SK-N-SH (cell line): ENCODE results near the gene PKD1. TPM values are rescaled to one million over a fixed set of nuclear protein-coding genes. Genes with fewer than 3 reads are reported as not detected.
"Not testable (repeated sequence)": the region's sequence is repeated elsewhere in the genome, so short reads cannot be mapped to it uniquely, and the experiment has no call there.

Experiments
- CTCF ChIA-PET: fragments of 300-600, 350-600 bp; formaldehyde crosslinking; extraction: SDS; loops from one replicate; lab custom pipeline; 2021; lab: Yijun Ruan, JAX
- POLR2A ChIA-PET: fragments of 350-600 bp; sonication (Branson Sonifier 250); formaldehyde crosslinking; extraction: SDS; loops from one replicate; lab custom pipeline; 2020; ENCODE audit warnings: antibody characterized with exemption, inconsistent platforms; lab: Yijun Ruan, JAX
- DNase-seq: peaks from one replicate; pipeline ENCODE4 v3.0.0; 2012
- H2AFZ ChIP-seq: fragments of 200-600 bp; sonication (generic); 2 replicates; pipeline ENCODE4 v1.8.1; 2016; ENCODE audit warnings: antibody characterized with exemption, mild to moderate bottlenecking, low read depth
- H3F3A ChIP-seq: fragments of 200-600 bp; sonication (generic); replicated peaks from 2 replicates; pipeline ENCODE3; 2016; ENCODE audit warnings: antibody characterized with exemption, mild to moderate bottlenecking; ENCODE audit not compliant: insufficient read depth
- H3K27ac ChIP-seq, 2 experiments: fragments of 200-500 bp in 1 of 2; fragments of 200-600 bp in 1 of 2; sonication (Bioruptor generic) in 1 of 2; sonication (generic), shearing (Covaris generic) in 1 of 2; 2 replicates each; pipeline versions ENCODE4 v1.5.1 to v1.6.1; 2014 to 2016; ENCODE audit warnings: low read depth in 2 of 2, inconsistent platforms in 1 of 2, low read length in 1 of 2, mild to moderate bottlenecking in 1 of 2, mixed read lengths in 1 of 2
- H3K27me3 ChIP-seq: fragments of 200-600 bp; sonication (generic), shearing (Covaris generic); 2 replicates; pipeline ENCODE4 v1.6.1; 2016; ENCODE audit warnings: mixed run types; ENCODE audit not compliant: insufficient read depth
- H3K36me3 ChIP-seq, 2 experiments: fragments of 200-500 bp in 1 of 2; fragments of 200-600 bp in 1 of 2; sonication (Bioruptor generic) in 1 of 2; sonication (generic) in 1 of 2; replicated peaks in 1 of 2; 2 replicates each; pipeline versions ENCODE3 to v1.5.1; 2014 to 2016; ENCODE audit warnings: low read length in 1 of 2, mild to moderate bottlenecking in 1 of 2; ENCODE audit not compliant: insufficient read depth in 2 of 2, control insufficient read depth in 1 of 2
- H3K4me1 ChIP-seq, 2 experiments: fragments of 200-500 bp in 1 of 2; fragments of 200-600 bp in 1 of 2; sonication (Bioruptor generic) in 1 of 2; sonication (generic), shearing (Covaris generic) in 1 of 2; 2 replicates each; pipeline versions ENCODE4 v1.5.1 to v1.6.1; 2014 to 2016; ENCODE audit warnings: low read depth in 1 of 2, low read length in 1 of 2, mixed run types in 1 of 2; ENCODE audit not compliant: insufficient read depth in 2 of 2, control insufficient read depth in 1 of 2
- H3K4me2 ChIP-seq: fragments of 200-600 bp; sonication (generic), shearing (Covaris generic); 2 replicates; pipeline ENCODE4 v1.6.1; 2017; ENCODE audit warnings: mixed run types
- H3K4me3 ChIP-seq, 2 experiments: fragments of 200-500 bp in 1 of 2; fragments of 200-600 bp in 1 of 2; sonication (Bioruptor generic) in 1 of 2; sonication (generic), shearing (Covaris generic) in 1 of 2; 2 replicates each; pipeline versions ENCODE4 v1.5.1 to v1.8.1; 2014 to 2016; ENCODE audit warnings: low read depth in 2 of 2, inconsistent platforms in 1 of 2, low read length in 1 of 2, mild to moderate bottlenecking in 1 of 2, mixed read lengths in 1 of 2, moderate library complexity in 1 of 2
- H3K79me2 ChIP-seq: fragments of 200-600 bp; sonication (generic); 2 replicates; pipeline ENCODE4 v1.8.1; 2017; ENCODE audit warnings: mild to moderate bottlenecking; ENCODE audit not compliant: insufficient read depth
- H3K9ac ChIP-seq: fragments of 200-600 bp; sonication (generic); 2 replicates; pipeline ENCODE4 v1.6.1; 2017; ENCODE audit warnings: mixed run types
- H3K9me2 ChIP-seq: fragments of 200-600 bp; sonication (generic); 2 replicates; pipeline ENCODE4 v1.6.1; 2017; ENCODE audit warnings: mixed run types
- H3K9me3 ChIP-seq: fragments of 200-600 bp; sonication (generic); 2 replicates; pipeline ENCODE4 v1.6.1; 2017; ENCODE audit warnings: mixed run types, mild to moderate bottlenecking, moderate library complexity
- H4K20me1 ChIP-seq: fragments of 200-600 bp; sonication (generic); 2 replicates; pipeline ENCODE4 v1.6.1; 2017; ENCODE audit warnings: mild to moderate bottlenecking, mixed run types; ENCODE audit not compliant: insufficient read depth
- ELF1 ChIP-seq: IDR thresholded peaks from 2 replicates; pipeline ENCODE4 v1.4.0; 2012
- FOXM1 ChIP-seq: IDR thresholded peaks from 2 replicates; pipeline ENCODE4 v1.4.0; 2012; ENCODE audit warnings: low read depth, mild to moderate bottlenecking
- GATA2 ChIP-seq: sonication (generic); formaldehyde crosslinking; IDR thresholded peaks from 2 replicates; pipeline ENCODE4 v1.5.0; 2020; ENCODE audit warnings: mild to moderate bottlenecking, missing genetic modification reagents
- IRF3 ChIP-seq: fragments of 150-350 bp; IDR thresholded peaks from 2 replicates; pipeline ENCODE4 v1.6.1; 2016; ENCODE audit warnings: mild to moderate bottlenecking, low read depth, low read length
- JUND ChIP-seq: IDR thresholded peaks from 2 replicates; pipeline ENCODE4 v1.4.0; 2012
- MEF2A ChIP-seq: IDR thresholded peaks from 2 replicates; pipeline ENCODE4 v1.4.0; 2012; ENCODE audit warnings: low read depth, borderline replicate concordance
- MXI1 ChIP-seq: IDR thresholded peaks from 2 replicates; pipeline ENCODE4 v1.6.1; 2012; ENCODE audit warnings: mild to moderate bottlenecking, low read depth, low read length, improper control_type of control experiment
- RCOR1 ChIP-seq: fragments of 150-350 bp; IDR thresholded peaks from 2 replicates; pipeline ENCODE4 v1.6.1; 2017; ENCODE audit warnings: antibody characterized with exemption, low read length
- REST ChIP-seq: IDR thresholded peaks from 2 replicates; pipeline ENCODE4 v1.6.1; 2012; ENCODE audit warnings: mild to moderate bottlenecking, low read depth, low read length, moderate library complexity
- RFX5 ChIP-seq: IDR thresholded peaks from 2 replicates; pipeline ENCODE4 v1.6.1; 2012; ENCODE audit warnings: mild to moderate bottlenecking, improper control_type of control experiment, low read length
- SMC3 ChIP-seq: IDR thresholded peaks from 2 replicates; pipeline ENCODE4 v1.6.1; 2012; ENCODE audit warnings: low read depth, low read length, improper control_type of control experiment
- TAF1 ChIP-seq: IDR thresholded peaks from 2 replicates; pipeline ENCODE4 v1.6.1; 2012; ENCODE audit warnings: low read depth, mild to moderate bottlenecking, low read length, moderate library complexity, borderline replicate concordance
- TEAD4 ChIP-seq: IDR thresholded peaks from 2 replicates; pipeline ENCODE4 v1.4.0; 2012; ENCODE audit warnings: mild to moderate bottlenecking, borderline replicate concordance; ENCODE audit not compliant: insufficient read depth
- YY1 ChIP-seq: IDR thresholded peaks from 2 replicates; pipeline ENCODE4 v1.4.0; 2012; ENCODE audit warnings: low read depth, mild to moderate bottlenecking
- WGBS: methylation state at CpG from one replicate; pipeline ENCODE4 v1.1.6; 2017; ENCODE audit warnings: low lambda C conversion rate; 5-methylcytosine and 5-hydroxymethylcytosine counted together
- polyA plus RNA-seq, 3 experiments: library from polyadenylated mRNA; depleted of rRNA; stranded (reverse); fragments of >200 nt; gene quantifications; 2 replicates each; pipeline ENCODE4 v1.2.3, GENCODE V29; 2012
- TF ChIP-seq, protein P1 (sequence below): fragments of 200-600 bp; sonication (generic); IDR thresholded peaks from 2 replicates; pipeline ENCODE4 v1.6.1; 2017; ENCODE audit warnings: antibody characterized with exemption, mild to moderate bottlenecking, moderate library complexity
- TF ChIP-seq, protein P2 (sequence below): fragments of 150-350 bp; IDR thresholded peaks from 2 replicates; pipeline ENCODE4 v1.6.1; 2017; ENCODE audit warnings: antibody characterized with exemption, low read length, low read depth, borderline replicate concordance
- TF ChIP-seq, protein P3 (sequence below): IDR thresholded peaks from 2 replicates; pipeline ENCODE4 v1.4.0; 2012; ENCODE audit warnings: low read depth

PKD1 gene
- polyA plus RNA-seq, 1 of the 3 experiments (the other 2 are of a cell fraction), result 47.4 TPM

GRCh38 chr16:2104464-2104863 lies 31.2 kb downstream of the PKD1 start:
- H3K79me2 ChIP-seq, H3K27ac ChIP-seq, H3K4me2 ChIP-seq, H3K9me3 ChIP-seq, H3F3A ChIP-seq, H3K9ac ChIP-seq, H3K4me3 ChIP-seq, H3K27me3 ChIP-seq, H3K4me1 ChIP-seq, DNase-seq, CTCF ChIA-PET, H2AFZ ChIP-seq, H4K20me1 ChIP-seq, POLR2A ChIA-PET, H3K9me2 ChIP-seq: not testable (repeated sequence)
- peaks cover 0 to 20% of the 10 kb centered on the region in 2 experiments for H3K36me3 ChIP-seq
- WGBS, result 90% methylated on average over 14 of the region's 20 CpGs

DNA sequence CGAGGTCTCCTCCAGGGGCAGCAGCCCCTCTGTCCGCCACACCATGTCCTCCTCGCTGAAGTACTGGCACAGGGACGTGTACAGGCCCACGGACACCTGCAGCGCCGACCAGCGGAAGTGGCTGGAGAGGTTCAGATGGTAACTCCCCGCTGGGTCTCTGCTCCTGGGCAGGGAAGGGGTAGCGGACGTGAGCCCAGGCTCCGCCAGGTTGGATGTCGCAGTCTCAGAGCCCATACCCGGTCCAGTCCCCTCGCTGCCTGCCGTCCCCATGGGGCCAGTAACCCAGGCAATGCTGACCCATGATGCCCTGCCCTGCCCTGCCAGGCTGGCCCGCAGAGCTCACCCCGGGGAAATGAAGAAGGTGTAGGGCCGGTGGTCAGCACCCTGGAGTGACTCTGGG lies 33.2 kb downstream of the PKD1 start:
- POLR2A ChIA-PET, result no interaction called here
- DNase-seq, result no peak
- Histone ChIP-seq H3K9me2 (no peaks in the 10 kb centered on the region), H3K36me3 (peaks cover 0 to 14% of the 10 kb centered on the region in 2 experiments), H3K4me1 (no peaks in the 10 kb centered on the region), H3K4me3 (no peak overlapping the region), H3K9me3 (no peaks in the 10 kb centered on the region), H3K27me3 (no peaks in the 10 kb centered on the region)
- no peak for TF ChIP-seq TAF1
- TF ChIP-seq JUND, result no peak
- TF ChIP-seq MEF2A, result no peak
- no peak for TF ChIP-seq GATA2 (CRISPR knock-in tag)
- TF ChIP-seq RCOR1, result no peak
- TF ChIP-seq IRF3, result no peak
- TF ChIP-seq, protein P1, sequence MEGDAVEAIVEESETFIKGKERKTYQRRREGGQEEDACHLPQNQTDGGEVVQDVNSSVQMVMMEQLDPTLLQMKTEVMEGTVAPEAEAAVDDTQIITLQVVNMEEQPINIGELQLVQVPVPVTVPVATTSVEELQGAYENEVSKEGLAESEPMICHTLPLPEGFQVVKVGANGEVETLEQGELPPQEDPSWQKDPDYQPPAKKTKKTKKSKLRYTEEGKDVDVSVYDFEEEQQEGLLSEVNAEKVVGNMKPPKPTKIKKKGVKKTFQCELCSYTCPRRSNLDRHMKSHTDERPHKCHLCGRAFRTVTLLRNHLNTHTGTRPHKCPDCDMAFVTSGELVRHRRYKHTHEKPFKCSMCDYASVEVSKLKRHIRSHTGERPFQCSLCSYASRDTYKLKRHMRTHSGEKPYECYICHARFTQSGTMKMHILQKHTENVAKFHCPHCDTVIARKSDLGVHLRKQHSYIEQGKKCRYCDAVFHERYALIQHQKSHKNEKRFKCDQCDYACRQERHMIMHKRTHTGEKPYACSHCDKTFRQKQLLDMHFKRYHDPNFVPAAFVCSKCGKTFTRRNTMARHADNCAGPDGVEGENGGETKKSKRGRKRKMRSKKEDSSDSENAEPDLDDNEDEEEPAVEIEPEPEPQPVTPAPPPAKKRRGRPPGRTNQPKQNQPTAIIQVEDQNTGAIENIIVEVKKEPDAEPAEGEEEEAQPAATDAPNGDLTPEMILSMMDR, result no peak
- TF ChIP-seq, protein P2, sequence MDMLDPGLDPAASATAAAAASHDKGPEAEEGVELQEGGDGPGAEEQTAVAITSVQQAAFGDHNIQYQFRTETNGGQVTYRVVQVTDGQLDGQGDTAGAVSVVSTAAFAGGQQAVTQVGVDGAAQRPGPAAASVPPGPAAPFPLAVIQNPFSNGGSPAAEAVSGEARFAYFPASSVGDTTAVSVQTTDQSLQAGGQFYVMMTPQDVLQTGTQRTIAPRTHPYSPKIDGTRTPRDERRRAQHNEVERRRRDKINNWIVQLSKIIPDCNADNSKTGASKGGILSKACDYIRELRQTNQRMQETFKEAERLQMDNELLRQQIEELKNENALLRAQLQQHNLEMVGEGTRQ, result no peak
- no peak for TF ChIP-seq YY1
- no peak for TF ChIP-seq RFX5
- no peak for TF ChIP-seq TEAD4
- TF ChIP-seq, protein P3, sequence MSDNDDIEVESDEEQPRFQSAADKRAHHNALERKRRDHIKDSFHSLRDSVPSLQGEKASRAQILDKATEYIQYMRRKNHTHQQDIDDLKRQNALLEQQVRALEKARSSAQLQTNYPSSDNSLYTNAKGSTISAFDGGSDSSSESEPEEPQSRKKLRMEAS, result no peak
- TF ChIP-seq SMC3, result no peak
- no peak for TF ChIP-seq MXI1
- TF ChIP-seq ELF1, result no peak
- no peak for TF ChIP-seq FOXM1
- no peak for TF ChIP-seq REST
- TF ChIP-seq, all 33 proteins: peak for 0
- Histone ChIP-seq H3K79me2 (no peaks in the 10 kb centered on the region), H3K4me2 (no peak overlapping the region), H2AFZ (no peak overlapping the region), H3K27ac (no peak overlapping the region), H4K20me1 (no peaks in the 10 kb centered on the region), H3F3A (no peaks in the 10 kb centered on the region), H3K9ac (no peak overlapping the region)
- CTCF ChIA-PET, result no interaction called here
- WGBS, result 98% methylated on average over 9 of the region's 19 CpGs

GRCh38 chr16:2101581-2101980 lies 34.1 kb downstream of the PKD1 start:
- H4K20me1 ChIP-seq, H3K27me3 ChIP-seq, H3K9ac ChIP-seq, POLR2A ChIA-PET, H3K9me3 ChIP-seq, DNase-seq, H3K9me2 ChIP-seq, H3K4me1 ChIP-seq, H3K27ac ChIP-seq, H3K4me2 ChIP-seq, CTCF ChIA-PET, H2AFZ ChIP-seq, H3F3A ChIP-seq, H3K79me2 ChIP-seq, H3K4me3 ChIP-seq: not testable (repeated sequence)
- peaks cover 0 to 20% of the 10 kb centered on the region in 2 experiments for H3K36me3 ChIP-seq
- 96% methylated on average over 12 of the region's 16 CpGs for WGBS
